Gastroesophageal sphincter (tissue), 4 donors: ENCODE data around the gene OBSCN. TPM values are rescaled to one million over a fixed set of nuclear protein-coding genes. Genes with fewer than 3 reads are reported as not detected.

Experiments used
- ATAC-seq: fragments of 150-250 bp; one replicate; pipeline ENCODE4 v1.9.1; 2016; ENCODE audit warnings: mild to moderate bottlenecking, moderate library complexity
- H3K27ac ChIP-seq, 4 donors: fragments of 200-600 bp; sonication (generic) in 3 of 4; 1 replicate in 3 of 4; 2 replicates in 1 of 4; pipeline ENCODE4 v1.5.1; 2016 to 2019
- H3K27me3 ChIP-seq: fragments of 200-600 bp; sonication (generic); one replicate; pipeline ENCODE4 v1.5.1; 2019
- H3K36me3 ChIP-seq, 2 donors: fragments of 200-600 bp; sonication (generic); one replicate each; pipeline ENCODE4 v1.5.1; 2019; ENCODE audit warnings: control low read depth in 1 of 2
- H3K4me1 ChIP-seq, 3 donors: fragments of 200-600 bp; sonication (generic); 1 replicate in 2 of 3; 2 replicates in 1 of 3; pipeline ENCODE4 v1.5.1; 2016 to 2019; ENCODE audit warnings: control low read depth in 2 of 3
- H3K4me3 ChIP-seq, 2 donors: fragments of 200-600 bp; sonication (generic); one replicate each; pipeline ENCODE4 v1.5.1; 2019; ENCODE audit warnings: mild to moderate bottlenecking in 1 of 2, moderate library complexity in 1 of 2
- H3K9me3 ChIP-seq, 3 donors: fragments of 200-600 bp; sonication (generic); one replicate each; pipeline ENCODE4 v1.5.1; 2017 to 2019; ENCODE audit warnings: control low read depth in 2 of 3
- EP300 ChIP-seq: sonication (generic); formaldehyde crosslinking; IDR thresholded peaks from one replicate; pipeline ENCODE4 v1.6.1; 2017; ENCODE audit warnings: antibody characterized with exemption, mild to moderate bottlenecking
- POLR2A ChIP-seq, 2 donors: fragments of 450-650 bp; IDR thresholded peaks; one replicate each; pipeline ENCODE4 v1.6.1; 2017; ENCODE audit warnings: antibody characterized with exemption in 2 of 2, mild to moderate bottlenecking in 2 of 2, moderate library complexity in 1 of 2
- POLR2AphosphoS5 ChIP-seq: sonication (generic); formaldehyde crosslinking; IDR thresholded peaks from one replicate; pipeline ENCODE4 v1.6.1; 2017; ENCODE audit warnings: antibody characterized with exemption
- WGBS, 2 donors: methylation state at CpG; one replicate each; pipeline ENCODE4 v1.1.5; 2018; ENCODE audit warnings: low coverage in 1 of 2; 5-methylcytosine and 5-hydroxymethylcytosine counted together
- total RNA-seq, 4 donors: library from RNA; depleted of rRNA; stranded (reverse); fragments of >200 nt; gene quantifications; one replicate each; pipeline ENCODE4 v1.1.0, GENCODE V29; 2016
- TF ChIP-seq, protein P1 (sequence below), 4 experiments: fragments of 200-600 bp in 2 of 4; fragments of 450-650 bp in 2 of 4; sonication (generic) in 1 of 4; IDR thresholded peaks; one replicate each; pipeline ENCODE4 v1.5.1; 2017 to 2019; ENCODE audit warnings: antibody characterized with exemption in 4 of 4, mild to moderate bottlenecking in 2 of 4, moderate library complexity in 2 of 4

OBSCN gene
- total RNA-seq, 4 donors from 2014 or later = 11.1 to 28.4 (median 20.9) TPM

DNA sequence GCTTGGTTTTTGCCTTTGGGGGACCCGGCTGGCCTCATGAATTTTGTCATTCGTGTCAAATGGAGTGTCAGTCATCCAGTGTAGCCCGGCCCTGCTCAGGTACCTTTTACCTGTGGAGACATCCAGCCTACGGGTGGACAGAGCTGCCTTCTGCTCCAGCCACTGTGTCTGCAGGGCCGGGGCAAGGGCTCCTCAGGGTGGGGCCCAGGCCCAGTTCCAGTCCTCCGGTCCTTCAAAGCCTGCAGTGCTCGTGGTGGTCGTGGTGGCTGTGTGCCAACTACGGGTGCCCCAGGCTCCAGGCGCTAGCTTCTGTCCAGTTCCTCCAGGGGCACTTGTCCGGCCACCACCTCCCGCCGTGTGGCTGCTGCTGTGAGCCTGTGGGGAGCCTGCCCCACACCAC lies 144.0 kb downstream of the OBSCN start:
- no peak overlapping the region for H3K27ac ChIP-seq
- no peaks in the 10 kb centered on the region for H3K9me3 ChIP-seq
- TF ChIP-seq EP300 = no peak
- no peak for TF ChIP-seq POLR2AphosphoS5
- TF ChIP-seq, protein P1, sequence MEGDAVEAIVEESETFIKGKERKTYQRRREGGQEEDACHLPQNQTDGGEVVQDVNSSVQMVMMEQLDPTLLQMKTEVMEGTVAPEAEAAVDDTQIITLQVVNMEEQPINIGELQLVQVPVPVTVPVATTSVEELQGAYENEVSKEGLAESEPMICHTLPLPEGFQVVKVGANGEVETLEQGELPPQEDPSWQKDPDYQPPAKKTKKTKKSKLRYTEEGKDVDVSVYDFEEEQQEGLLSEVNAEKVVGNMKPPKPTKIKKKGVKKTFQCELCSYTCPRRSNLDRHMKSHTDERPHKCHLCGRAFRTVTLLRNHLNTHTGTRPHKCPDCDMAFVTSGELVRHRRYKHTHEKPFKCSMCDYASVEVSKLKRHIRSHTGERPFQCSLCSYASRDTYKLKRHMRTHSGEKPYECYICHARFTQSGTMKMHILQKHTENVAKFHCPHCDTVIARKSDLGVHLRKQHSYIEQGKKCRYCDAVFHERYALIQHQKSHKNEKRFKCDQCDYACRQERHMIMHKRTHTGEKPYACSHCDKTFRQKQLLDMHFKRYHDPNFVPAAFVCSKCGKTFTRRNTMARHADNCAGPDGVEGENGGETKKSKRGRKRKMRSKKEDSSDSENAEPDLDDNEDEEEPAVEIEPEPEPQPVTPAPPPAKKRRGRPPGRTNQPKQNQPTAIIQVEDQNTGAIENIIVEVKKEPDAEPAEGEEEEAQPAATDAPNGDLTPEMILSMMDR (IDR thresholded peaks at IDR 0.05) = no peak
- TF ChIP-seq POLR2A (IDR thresholded peaks at IDR 0.05) = no peak
- no peaks in the 10 kb centered on the region for H3K27me3 ChIP-seq
- peaks cover 0 to 14% of the 10 kb centered on the region in 2 donors for H3K36me3 ChIP-seq
- H3K4me3 ChIP-seq = no peak overlapping the region
- no peak for ATAC-seq
- WGBS, 2 donors = no CpG with 5 or more reads among the region's 13 CpGs
- no peaks in the 10 kb centered on the region for H3K4me1 ChIP-seq

DNA sequence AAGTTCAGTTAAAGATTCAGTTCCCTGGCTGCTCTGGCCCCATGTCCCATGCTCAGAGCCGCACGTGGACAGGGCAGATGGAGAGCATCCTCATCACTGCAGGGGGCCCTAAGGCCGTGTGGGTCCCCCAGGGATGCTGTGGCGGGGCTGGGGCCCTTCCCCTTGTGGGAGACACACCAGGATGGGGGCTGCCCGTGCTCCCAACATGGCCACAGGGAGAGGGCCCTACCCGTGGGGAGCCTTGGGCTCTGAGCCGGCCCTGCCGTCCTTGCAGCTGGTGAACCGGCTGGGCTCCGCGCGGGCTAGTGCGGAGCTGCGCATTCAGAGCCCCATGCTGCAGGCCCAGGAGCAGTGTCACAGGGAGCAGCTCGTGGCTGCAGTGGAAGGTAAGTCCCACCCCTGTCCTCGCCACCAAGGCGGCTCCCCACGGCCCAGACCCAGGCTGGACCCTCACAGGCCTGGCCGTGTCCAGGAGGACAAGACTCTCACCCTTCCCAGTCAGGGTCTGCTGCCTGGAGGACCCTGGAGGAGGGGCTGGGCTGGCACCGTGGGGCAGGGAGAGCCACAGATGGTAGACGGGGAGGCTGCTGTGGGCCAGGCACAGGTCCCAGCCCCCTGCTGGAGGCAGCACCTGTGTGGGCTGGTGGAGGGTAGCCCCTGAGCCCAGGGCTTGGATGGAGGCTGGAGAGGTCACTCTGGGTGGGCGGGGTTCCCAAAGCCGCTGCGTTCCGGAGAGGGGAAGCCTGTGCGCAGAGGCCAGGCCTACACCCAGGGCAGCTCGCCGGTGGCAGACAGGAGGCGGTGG lies 145.0 kb downstream of the OBSCN start:
- H3K27ac ChIP-seq = no peak overlapping the region
- H3K4me1 ChIP-seq = no peaks in the 10 kb centered on the region
- H3K9me3 ChIP-seq = no peaks in the 10 kb centered on the region
- peak; percentile 14 for ATAC-seq
- peaks cover 0 to 14% of the 10 kb centered on the region in 2 donors for H3K36me3 ChIP-seq
- no peaks in the 10 kb centered on the region for H3K27me3 ChIP-seq
- H3K4me3 ChIP-seq = no peak overlapping the region
- no CpG with 5 or more reads among the region's 29 CpGs for WGBS, 2 donors
- TF ChIP-seq POLR2AphosphoS5 (no peak), POLR2A (IDR thresholded peaks at IDR 0.05) (no peak)

DNA sequence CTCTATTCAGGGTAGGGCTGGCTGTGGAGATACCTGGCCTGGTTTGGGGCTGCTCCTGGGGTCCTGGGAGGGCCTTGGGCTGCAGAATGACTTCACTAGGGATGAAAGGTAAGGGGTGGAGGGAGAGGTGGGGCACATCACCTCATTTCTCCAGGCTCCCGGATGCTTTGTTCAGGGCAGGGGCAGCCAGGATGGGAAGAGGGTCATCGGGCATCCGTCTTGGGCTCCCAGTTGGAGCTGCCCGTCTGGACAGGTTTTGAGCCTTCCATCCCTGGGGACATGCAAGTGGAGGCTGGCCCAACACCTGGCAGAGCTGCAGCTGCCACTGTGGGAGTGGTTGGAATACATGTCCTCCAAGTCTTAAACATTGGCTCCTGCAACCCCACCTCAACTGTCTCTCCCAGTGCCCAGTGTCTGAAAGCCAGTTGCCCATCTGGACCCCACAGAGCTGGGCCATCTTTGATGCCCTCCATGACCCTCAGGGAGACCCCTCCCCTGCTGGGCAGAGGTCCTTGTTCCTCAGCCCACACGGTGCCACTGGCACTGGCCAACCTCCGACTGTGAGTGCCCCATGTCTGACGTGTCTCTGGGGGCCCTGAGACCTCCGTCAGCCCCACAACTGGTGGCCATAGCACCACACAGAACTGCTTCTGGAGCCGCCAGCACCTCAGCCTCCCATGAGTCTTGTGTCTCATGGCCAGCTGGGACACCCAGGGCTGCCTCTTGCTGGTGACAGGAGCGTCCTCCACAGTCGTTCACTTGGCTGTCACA lies 145.9 kb downstream of the OBSCN start:
- Histone ChIP-seq H3K27ac (no peak overlapping the region), H3K27me3 (no peaks in the 10 kb centered on the region), H3K4me3 (no peak overlapping the region), H3K4me1 (no peaks in the 10 kb centered on the region), H3K36me3 (peaks cover 0 to 14% of the 10 kb centered on the region in 2 donors), H3K9me3 (no peaks in the 10 kb centered on the region)
- TF ChIP-seq POLR2A (IDR thresholded peaks at IDR 0.05) = no peak
- no peak for TF ChIP-seq POLR2AphosphoS5
- no peak for TF ChIP-seq EP300
- TF ChIP-seq, protein P1 (IDR thresholded peaks at IDR 0.05) = no peak
- no CpG with 5 or more reads among the region's 11 CpGs for WGBS, 2 donors
- no peak for ATAC-seq

DNA sequence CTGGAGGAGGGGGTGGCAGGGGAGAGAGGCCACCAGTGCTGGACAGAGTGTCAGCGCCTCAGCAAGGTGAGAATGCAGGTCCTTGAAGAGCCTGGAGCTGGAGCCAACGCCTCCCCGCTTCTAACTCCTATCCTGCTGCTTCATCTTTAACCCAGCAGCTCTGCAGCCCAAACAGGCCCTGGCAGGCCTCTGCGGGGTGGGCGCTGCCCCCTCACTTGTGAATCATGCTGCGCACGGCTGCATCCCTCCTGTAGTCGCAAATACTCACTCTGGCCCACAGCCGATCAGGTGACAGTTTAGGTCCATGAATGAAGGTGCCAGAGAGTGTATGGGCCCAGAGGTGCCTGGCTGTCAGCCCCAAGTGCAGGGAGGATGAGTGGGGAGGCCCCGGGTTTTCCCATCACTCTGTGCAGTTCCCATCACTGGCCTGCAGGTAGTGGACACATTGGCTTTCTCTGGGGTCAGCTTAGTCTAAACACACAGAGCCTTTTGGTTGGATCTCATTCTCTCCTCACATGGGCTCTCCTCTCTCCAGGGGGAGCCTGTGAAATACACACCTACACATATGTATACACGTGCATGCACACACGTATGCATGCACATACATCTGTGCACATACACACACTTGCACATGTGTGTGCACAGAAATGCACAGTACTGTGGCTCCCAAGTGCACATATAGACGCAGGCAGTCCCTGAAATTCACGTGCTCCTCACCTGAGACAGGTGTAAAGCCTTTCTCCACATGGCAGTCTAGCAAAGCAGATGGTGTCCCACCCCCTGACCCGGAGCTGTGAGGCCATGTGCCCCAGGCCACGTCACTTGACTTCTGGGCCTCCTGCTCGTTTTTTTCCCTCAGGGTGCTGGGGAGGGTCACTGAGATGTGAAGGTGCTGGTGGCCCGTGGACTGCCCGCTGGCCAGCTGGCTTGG lies 146.8 kb downstream of the OBSCN start:
- no peak for ATAC-seq
- H3K4me1 ChIP-seq = no peaks in the 10 kb centered on the region
- H3K27me3 ChIP-seq = no peaks in the 10 kb centered on the region
- TF ChIP-seq EP300 (no peak), POLR2AphosphoS5 (no peak), POLR2A (IDR thresholded peaks at IDR 0.05) (no peak)
- TF ChIP-seq, protein P1 (IDR thresholded peaks at IDR 0.05) = no peak
- H3K27ac ChIP-seq = no peak overlapping the region
- no peaks in the 10 kb centered on the region for H3K9me3 ChIP-seq
- 63 to 77% methylated on average over 5 to 9 of the region's 19 CpGs for WGBS, 2 donors
- H3K36me3 ChIP-seq = peaks cover 0 to 14% of the 10 kb centered on the region in 2 donors
- H3K4me3 ChIP-seq = no peak overlapping the region
